ENCODE results near the gene RPS16. TPM values are rescaled to one million over a fixed set of nuclear protein-coding genes. Genes with fewer than 3 reads are reported as not detected.

Gene RPS16
- total and polyA plus RNA-seq, 9 of the 15 experiments (the other 6 are each of a cell fraction or from before 2014, with no cell fraction given) = 82.6 to 3,671 (median 2,204) TPM

DNA sequence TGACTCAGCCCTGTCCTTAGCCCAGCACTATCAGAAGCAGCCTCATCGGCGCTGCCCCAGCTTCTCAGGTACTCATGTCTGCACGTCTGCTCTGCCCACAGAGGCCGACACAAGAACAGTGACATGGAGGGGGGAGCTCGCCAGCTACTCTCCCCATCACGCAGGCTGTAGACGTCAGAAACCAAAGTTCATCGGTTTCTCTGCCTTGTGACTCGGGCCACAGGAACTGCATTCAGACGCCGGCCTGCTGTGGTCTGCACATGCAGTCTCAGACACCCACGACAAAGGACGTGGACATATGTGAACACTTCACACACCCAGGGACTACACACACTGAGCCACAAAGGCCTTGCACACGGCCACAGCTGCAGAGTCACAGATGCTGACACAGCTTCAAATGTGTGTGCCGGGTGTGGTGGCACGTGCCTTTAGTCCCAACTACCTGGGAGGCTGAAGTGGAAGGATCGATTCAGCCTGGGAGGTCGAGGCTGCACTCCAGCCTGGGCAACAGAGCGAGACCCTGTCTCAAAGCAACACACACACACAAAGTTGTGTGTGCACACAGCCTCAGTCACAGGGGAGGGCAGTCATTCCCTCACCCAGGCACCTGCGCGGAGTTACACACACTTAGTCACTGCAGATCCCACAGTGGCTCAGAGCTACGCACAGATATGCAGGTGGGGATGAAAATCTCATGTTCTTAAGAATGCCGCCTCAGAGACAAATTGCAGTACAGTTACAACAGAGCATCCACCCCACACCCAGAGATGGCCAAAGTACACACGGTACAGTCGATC lies 34.0 kb downstream of the RPS16 start (continued):
- no peak for TF ChIP-seq ETV6 (IDR thresholded peaks at IDR 0.05; ENCODE audit: borderline replicate concordance in 1 of 2, low read depth in 2 of 2, low read length in 1 of 2)
- no peak for TF ChIP-seq ETV6 (CRISPR knock-in tag; IDR thresholded peaks at IDR 0.05; ENCODE audit: borderline replicate concordance)
- no peak for TF ChIP-seq ZBTB8A (IDR thresholded peaks at IDR 0.05; ENCODE audit: partially characterized antibody)
- TF ChIP-seq POLR2B (IDR thresholded peaks at IDR 0.05; ENCODE audit: low read depth, partially characterized antibody) = no peak
- no peak for TF ChIP-seq MCM7 (IDR thresholded peaks at IDR 0.05)
- TF ChIP-seq HNRNPLL (IDR thresholded peaks at IDR 0.05; ENCODE audit: low read depth, low read length, poor library complexity, severe bottlenecking) = no peak
- TF ChIP-seq DMBX1 (CRISPR knock-in tag; IDR thresholded peaks at IDR 0.05; ENCODE audit: borderline replicate concordance) = no peak; the same call in 1 of the 2 replicates
- TF ChIP-seq KAT2B (IDR thresholded peaks at IDR 0.05; ENCODE audit: low read depth, low read length) = no peak
- TF ChIP-seq, protein P1, sequence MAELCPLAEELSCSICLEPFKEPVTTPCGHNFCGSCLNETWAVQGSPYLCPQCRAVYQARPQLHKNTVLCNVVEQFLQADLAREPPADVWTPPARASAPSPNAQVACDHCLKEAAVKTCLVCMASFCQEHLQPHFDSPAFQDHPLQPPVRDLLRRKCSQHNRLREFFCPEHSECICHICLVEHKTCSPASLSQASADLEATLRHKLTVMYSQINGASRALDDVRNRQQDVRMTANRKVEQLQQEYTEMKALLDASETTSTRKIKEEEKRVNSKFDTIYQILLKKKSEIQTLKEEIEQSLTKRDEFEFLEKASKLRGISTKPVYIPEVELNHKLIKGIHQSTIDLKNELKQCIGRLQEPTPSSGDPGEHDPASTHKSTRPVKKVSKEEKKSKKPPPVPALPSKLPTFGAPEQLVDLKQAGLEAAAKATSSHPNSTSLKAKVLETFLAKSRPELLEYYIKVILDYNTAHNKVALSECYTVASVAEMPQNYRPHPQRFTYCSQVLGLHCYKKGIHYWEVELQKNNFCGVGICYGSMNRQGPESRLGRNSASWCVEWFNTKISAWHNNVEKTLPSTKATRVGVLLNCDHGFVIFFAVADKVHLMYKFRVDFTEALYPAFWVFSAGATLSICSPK (IDR thresholded peaks at IDR 0.05; ENCODE audit: borderline replicate concordance) = no peak
- no peak for TF ChIP-seq HNRNPK (IDR thresholded peaks at IDR 0.05; ENCODE audit: low read depth, low read length, poor library complexity, severe bottlenecking)
- 0 out of 2 replicates have a peak, but pooled peaks have one; percentile 48 for TF ChIP-seq RNF2 (IDR thresholded peaks at IDR 0.05)
- 0 out of 2 replicates have a peak, but pooled peaks have one; percentile 3 for TF ChIP-seq ZNF766 (CRISPR knock-in tag; conservative IDR thresholded peaks at IDR 0.05)
- TF ChIP-seq, protein P2, sequence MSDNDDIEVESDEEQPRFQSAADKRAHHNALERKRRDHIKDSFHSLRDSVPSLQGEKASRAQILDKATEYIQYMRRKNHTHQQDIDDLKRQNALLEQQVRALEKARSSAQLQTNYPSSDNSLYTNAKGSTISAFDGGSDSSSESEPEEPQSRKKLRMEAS (CRISPR knock-in tag; IDR thresholded peaks at IDR 0.05) = peak; percentile 80
- no peak for TF ChIP-seq RBFOX2 (IDR thresholded peaks at IDR 0.05; ENCODE audit: low read depth, low read length)
- TF ChIP-seq ZNF133 (CRISPR knock-in tag; IDR thresholded peaks at IDR 0.05) = no peak
- no peak for TF ChIP-seq NUFIP1 (IDR thresholded peaks at IDR 0.05; ENCODE audit: partially characterized antibody)
- TF ChIP-seq ARID2 (IDR thresholded peaks at IDR 0.05) = no peak
- no peak for TF ChIP-seq GTF2E2 (tag; IDR thresholded peaks at IDR 0.05)
- TF ChIP-seq POLR3A (IDR thresholded peaks at IDR 0.05; ENCODE audit: borderline replicate concordance, extremely low read depth, insufficient read depth, insufficient read length) = no peak
- TF ChIP-seq, protein P3, sequence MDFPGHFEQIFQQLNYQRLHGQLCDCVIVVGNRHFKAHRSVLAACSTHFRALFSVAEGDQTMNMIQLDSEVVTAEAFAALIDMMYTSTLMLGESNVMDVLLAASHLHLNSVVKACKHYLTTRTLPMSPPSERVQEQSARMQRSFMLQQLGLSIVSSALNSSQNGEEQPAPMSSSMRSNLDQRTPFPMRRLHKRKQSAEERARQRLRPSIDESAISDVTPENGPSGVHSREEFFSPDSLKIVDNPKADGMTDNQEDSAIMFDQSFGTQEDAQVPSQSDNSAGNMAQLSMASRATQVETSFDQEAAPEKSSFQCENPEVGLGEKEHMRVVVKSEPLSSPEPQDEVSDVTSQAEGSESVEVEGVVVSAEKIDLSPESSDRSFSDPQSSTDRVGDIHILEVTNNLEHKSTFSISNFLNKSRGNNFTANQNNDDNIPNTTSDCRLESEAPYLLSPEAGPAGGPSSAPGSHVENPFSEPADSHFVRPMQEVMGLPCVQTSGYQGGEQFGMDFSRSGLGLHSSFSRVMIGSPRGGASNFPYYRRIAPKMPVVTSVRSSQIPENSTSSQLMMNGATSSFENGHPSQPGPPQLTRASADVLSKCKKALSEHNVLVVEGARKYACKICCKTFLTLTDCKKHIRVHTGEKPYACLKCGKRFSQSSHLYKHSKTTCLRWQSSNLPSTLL (IDR thresholded peaks at IDR 0.05) = no peak
- TF ChIP-seq SRSF3 (IDR thresholded peaks at IDR 0.05; ENCODE audit: insufficient read depth, low read length) = no peak
- TF ChIP-seq FOXP1 (CRISPR knock-in tag; IDR thresholded peaks at IDR 0.05) = 0 out of 2 replicates have a peak, but pooled peaks have one; percentile 14
- TF ChIP-seq BCL6 (CRISPR knock-in tag; IDR thresholded peaks at IDR 0.05) = no peak
- TF ChIP-seq ZNF589 (CRISPR knock-in tag; IDR thresholded peaks at IDR 0.05; ENCODE audit: low read depth) = no peak

All from K562 (cell line).